AML-193 (cell line): ENCODE measurements around the gene TNFRSF12A.

ENCODE experiments used
- DNase-seq, 2 experiments: peaks; one replicate each; lab custom pipeline; 2025; lab: John Stamatoyannopoulos, UW

The TNFRSF12A gene

GRCh38 chr16:3026609-3027488, 6.7 kb downstream of the TNFRSF12A start:
- no peak for DNase-seq

DNA sequence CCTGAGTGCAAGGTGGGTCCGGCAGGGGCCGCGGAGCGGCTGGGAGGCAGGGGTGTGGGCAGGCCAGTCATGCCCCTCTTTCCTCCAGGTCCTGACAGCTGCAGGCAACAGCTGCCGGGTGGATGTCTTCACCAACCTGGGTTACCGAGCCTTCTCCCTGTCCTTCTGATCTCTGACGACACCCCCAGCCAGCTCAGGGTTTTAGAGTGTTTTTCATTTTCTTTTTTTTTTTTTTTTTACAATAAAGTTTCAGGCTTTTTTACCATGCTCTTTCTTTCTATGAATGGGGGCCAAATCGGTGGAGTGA, 7.3 kb downstream of the TNFRSF12A start:
- DNase-seq = no peak

DNA sequence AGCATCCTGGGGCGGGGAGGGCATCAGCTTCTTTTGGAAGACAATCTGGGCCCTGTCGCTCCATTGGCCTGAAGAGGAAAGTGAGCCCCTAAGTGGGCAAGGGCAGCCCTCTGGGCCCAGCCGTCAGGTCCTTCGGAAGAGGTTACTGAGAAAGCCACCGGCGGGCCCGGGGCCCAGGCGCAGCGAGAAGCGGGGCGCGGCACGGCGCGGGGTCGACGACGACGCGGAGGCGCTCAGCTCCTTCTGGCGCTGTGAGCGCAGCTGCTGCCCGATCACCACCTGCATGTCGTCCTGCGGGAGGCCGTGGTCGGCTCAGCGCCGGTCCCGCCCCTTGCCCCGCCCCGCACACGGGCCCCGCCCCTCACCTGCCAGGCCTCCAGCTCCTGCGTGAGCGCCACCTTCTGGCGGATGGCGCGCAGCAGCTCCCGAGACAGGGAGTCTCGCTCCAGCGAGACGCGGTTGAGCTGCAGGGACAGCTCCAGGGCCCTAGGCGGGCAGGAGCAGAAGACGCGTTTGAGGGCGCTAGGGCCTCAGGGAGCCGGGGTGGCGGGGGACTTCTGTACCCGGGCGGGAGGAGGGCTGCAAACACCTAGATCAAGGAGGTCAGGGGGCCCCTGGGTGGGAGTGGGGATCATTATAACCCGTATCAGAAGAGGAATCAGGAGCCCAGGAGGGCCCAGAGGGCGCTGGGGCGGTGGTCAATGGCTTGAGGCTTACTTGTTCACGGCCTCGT, 8.0 kb downstream of the TNFRSF12A start:
- peak; percentile 63 to 71 for DNase-seq

- no peak for DNase-seq
These were observed 8.7 kb downstream of the TNFRSF12A start for GRCh38 chr16:3028716-3029319.

GRCh38 chr16:3029491-3030221, 9.5 kb downstream of the TNFRSF12A start:
- DNase-seq = no peak

GRCh38 chr16:3030222-3031212, 10.3 kb downstream of the TNFRSF12A start:
- no peak for DNase-seq

- DNase-seq = no peak
These were observed 12.5 kb downstream of the TNFRSF12A start for GRCh38 chr16:3032624-3033023.

DNA sequence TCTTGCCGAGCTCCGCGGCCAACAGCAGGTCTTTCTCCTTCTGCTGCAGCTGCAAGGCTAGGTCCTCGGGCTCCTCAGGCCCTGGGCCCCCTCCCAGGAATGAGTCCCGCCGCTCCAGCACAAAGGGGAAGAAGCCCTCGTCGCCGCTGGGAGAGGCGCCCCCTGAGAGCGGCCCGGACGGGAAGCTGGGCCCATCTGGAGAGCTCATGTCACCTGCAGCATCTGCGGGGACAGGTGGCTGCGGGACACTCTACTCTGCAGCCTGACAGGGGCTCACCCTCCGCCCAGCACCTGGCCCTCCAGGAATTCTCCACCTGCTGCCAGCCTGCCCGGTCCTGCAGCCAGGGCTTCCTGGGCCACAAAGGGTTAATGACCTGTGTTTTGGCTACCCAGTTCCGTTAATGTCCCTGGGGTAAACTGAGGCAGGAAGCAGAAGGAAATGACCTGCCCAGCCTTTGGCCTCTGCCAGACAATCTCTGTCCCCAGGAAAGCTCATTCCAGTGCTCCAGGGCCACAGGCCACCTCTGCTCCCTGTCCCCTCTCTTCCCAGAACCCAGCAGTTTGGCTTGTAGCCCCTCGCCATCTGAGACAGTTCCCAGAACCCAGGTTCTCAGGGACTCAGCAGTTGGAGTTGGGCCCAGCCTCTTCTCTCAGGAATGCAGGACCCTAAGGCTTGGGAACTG, 15.3 kb downstream of the TNFRSF12A start:
- no peak for DNase-seq

DNA sequence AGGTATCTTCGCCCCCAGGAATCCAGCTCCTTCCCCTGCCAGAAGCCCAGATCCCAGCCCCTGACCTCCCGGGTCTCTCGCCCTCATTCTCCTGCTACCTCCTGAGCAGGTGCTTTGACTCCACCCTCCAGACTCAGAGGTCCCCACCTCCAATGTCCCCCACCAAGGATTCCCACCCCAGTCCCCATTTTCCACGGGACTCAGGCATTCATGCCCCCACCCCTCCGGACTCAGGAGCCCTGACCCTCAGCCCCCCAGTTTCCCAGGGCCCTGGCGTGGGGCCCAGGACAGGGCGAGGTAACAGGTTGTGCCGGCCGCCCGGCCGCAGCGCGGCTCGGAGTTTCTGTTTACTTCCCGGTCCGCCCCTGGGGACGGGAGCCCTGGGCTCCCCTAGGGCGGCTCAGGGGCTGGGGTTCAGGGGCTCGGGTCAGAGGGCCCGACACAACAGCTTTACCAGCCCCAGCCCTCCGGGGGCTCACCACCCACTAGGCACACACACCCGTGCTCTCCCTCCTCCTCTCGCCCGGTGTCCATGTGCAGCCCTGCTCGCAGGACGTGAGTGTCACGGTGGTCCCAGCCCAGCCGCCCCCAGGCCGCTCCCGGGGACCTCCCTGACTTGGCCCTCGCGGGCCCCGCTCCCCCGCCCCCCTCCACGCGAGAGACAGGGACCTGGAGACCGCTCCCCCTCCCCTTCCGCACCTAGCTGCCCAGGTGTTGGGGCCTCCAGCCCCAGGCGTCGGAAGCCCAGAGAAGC, 16.0 kb downstream of the TNFRSF12A start:
- DNase-seq = no peak

DNA sequence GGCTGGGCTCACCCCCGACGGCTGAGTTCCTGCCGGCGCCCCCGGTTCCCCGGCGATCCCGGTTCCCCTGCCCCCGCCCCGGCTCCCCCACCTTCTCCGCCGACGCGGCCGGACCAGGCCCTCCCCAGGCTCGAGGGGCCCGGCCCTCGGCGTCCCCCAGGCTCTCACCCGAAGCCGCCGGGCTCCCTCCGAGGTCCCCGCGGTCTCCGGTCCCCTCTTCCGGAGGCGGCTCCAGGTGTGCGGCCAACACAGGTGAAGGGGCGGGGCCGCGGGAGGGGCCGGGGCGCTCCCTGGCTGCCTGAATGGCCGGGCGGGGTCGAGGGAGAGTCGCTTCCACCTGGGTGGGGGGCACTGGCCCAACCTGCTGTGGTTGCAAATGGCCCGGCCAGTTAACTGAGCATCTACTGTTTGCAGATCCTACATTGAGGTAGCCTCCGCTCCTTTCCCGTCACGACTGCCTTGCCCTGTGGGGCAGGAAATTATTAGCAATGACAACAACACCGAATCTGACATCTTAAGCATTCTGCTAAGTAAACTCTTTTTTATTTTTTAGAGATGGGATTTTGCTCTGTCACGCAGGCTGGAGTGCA, 16.7 kb downstream of the TNFRSF12A start, which contains the start of gene BICDL2:
TSS of gene BICDL2 (minus strand) at position 219 of the 590 bp plus-strand sequence. CDS start 1,448 bp downstream, outside the sequence.
- no peak for DNase-seq

DNA sequence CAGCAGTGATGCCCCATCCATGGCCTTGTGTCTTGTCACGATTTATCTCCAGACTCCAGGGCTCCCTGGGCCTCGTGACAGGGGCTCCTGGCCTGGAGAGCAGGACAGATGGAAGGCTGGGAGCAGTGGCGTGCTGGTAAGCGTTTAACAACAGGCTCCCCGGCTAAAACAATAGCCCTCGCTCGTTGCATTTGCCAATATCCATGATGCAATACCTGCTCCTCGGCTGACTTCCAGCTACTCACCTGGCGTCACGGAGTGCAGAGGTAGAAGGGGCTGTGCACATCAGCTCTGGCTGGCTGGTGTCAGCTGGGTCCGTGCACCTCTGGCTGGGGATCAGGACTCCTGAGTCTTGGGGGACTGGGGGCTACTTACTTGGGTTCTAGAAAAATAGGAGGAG, 18.1 kb downstream of the TNFRSF12A start:
- DNase-seq = no peak

GRCh38 chr16:3038896-3039295, 18.7 kb downstream of the TNFRSF12A start:
- no peak for DNase-seq

- no peak for DNase-seq
These were observed 22.2 kb downstream of the TNFRSF12A start for GRCh38 chr16:3042376-3042775.

- DNase-seq = no peak
These were observed 24.5 kb downstream of the TNFRSF12A start for GRCh38 chr16:3044708-3045107.

GRCh38 chr16:3045758-3046640, 25.8 kb downstream of the TNFRSF12A start, which contains the start of gene MMP25:
TSS of gene MMP25 (plus strand) at chr16:3046561. CDS start at chr16:3046918, 357 bp downstream.
- DNase-seq = no peak

DNA sequence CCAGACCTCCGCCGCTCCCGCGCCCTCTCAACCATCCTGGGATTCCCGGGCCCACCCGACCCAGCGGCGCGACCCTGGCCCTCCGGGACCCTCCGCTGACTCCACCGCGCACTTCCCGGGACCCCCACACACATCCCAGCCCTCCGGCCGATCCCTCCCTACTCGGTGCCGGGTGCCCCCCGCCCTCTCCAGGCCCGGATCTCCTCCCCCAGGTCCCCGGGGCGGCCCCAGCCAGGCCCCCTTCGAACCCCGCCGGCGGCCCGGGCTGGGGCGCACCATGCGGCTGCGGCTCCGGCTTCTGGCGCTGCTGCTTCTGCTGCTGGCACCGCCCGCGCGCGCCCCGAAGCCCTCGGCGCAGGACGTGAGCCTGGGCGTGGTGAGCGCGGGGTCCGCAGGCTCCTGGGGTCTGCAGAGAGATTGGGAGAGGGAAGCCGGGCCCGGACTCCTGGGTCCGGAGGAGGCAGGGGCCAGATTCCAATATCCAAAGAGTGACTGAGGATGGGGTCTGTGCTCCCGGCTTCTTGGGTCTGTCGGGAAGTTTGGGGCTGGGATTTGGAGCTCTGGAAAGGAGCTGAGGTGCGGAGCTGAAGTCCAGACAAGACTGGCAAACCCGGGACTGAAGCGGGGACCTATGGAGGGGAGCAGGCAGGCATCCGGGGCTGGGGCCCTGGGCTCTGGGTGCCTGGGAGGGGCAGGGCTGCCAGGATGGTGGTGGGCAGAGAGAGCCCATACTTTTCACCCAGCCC, 26.6 kb downstream of the TNFRSF12A start:
- no peak for DNase-seq

GRCh38 chr16:3047387-3047720, 27.2 kb downstream of the TNFRSF12A start:
- DNase-seq = no peak
